Measurements from ENCODE around the gene ANGPT4.
"Not testable (repeated sequence)": the region's sequence is repeated elsewhere in the genome, so short reads cannot be mapped to it uniquely, and the experiment has no call there.

Gene ANGPT4

GRCh38 chr20:828987-829386, 87.1 kb downstream of the ANGPT4 start:
- no peak for DNase-seq (ENCODE audit: low read depth in 2 of 3, low spot score in 2 of 3)

DNA sequence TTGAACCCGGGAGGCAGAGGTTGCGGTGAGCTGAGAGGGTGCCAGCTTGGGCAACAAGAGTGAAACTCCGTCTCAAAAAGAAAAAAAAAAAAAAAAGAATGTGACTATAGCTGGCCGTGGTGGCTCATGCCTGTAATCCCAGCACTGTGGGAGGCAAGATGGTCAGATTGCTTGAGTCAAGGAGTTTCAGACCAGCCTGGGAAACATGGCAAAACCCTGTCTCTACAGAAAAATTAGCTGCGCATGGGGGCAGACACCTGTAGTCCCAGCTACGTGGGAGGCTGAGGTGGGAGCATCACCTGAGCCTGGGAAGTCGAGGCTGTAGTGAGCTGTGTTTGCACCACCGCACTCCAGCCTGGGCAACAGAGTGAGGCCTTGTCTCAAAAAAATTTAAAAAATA, 88.2 kb downstream of the ANGPT4 start:
- not testable (repeated sequence) for DNase-seq (ENCODE audit: low read depth in 2 of 3, low spot score in 2 of 3)

DNA sequence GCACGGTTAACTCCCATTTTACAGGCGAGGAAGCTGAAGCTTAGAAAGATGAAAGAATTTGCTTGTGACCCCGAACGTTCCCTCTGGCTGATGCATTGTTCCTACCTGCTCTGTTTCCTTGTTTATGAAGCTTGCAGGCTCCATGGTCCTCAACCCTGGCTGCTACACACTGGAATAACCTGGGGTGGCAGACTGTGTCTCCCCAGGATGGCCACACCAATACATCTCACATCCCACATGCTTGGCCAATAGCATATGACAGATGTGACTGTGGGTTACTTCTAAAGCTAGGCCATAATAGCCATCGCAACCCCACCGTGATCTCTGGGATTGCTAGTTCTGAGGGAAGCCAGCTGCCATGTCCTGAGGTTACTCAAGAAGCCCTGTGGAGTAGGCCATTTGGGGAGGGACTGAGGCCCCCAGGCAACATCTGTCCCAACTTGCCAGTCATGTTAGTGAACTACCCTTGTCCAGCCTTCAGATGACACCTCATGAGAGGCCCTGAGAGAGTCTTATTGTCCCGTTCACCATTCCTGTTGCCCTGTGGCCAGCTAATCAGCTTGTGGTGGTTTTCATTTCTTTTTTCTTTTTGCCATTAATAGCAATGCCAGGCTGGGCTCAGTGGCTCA, 89.3 kb downstream of the ANGPT4 start:
- DNase-seq (ENCODE audit: low read depth in 2 of 3, low spot score in 2 of 3), result no peak

- no peak for DNase-seq (ENCODE audit: low read depth in 2 of 3, low spot score in 2 of 3)
Measured at GRCh38 chr20:825710-826421, 90.3 kb downstream of the ANGPT4 start.

- no peak for DNase-seq (ENCODE audit: low read depth in 2 of 3, low spot score in 2 of 3)
Measured at GRCh38 chr20:824916-825315, 91.2 kb downstream of the ANGPT4 start.

GRCh38 chr20:824490-824889, 91.6 kb downstream of the ANGPT4 start:
- no peak for DNase-seq (ENCODE audit: low read depth in 2 of 3, low spot score in 2 of 3)

- no peak for DNase-seq (ENCODE audit: low read depth in 2 of 3, low spot score in 2 of 3)
Measured at GRCh38 chr20:823574-823902, 92.6 kb downstream of the ANGPT4 start.

DNA sequence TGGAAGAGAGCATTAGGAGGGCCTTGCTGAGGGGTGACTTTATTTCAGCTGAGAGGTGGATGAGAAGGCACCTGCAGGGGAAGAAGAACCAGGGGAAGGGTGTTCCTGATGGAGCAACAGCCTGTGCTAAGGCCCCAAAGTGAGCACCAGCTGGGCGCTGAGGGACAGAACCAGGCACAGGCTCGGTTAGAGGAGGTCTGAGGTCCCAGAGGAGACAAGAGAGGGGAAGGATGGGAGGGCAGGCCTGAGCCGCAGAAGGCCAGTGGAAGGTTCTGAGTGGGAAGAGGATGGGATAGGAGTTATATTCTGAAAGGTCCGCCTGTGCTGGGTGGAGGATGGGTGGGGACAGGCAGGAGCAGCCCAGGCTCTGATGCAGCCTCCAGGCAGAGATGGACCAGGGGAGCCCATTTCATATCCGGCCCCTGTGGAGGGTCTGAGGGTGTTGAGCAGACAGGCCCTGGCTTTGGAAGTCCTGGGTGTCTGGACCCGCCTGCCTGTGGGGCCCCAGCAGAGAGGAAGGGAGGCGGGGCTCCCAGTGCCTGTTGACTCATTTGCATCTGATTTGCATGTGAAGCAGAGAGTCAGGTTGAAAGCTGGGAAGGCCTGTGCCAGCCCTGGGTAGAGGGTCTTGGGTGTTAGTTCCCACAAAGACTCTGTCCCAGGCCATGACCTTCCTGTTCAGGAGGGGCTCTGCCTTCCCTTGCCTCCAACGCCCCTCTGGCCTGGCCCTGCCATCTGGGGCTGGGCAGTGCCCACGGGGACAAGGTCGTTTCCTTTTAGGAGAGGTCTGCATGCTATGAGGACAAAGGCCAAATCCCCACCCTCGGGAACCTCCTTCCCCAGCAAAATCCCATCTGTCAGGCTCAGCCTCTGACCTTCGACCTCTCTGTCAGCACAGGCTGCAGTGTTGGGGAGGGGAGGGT, 93.2 kb downstream of the ANGPT4 start:
- DNase-seq (ENCODE audit: low read depth in 2 of 3, low spot score in 2 of 3), result no peak

DNA sequence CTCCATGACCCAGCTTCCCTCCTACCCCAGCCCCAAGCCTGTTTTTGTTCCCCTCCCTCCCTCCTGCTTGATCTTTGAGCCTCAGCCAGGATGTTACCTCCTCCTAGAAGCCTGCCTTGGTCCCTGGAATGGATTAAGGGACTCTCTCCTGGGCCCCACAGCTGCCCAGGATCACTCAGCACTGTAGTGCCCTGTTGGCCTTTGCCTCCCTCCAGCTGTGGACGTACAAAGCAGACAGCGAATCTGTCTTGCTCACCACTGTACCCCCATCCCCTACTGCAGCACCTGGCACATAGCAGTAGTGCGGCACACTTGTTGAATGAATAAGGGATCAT, 94.4 kb downstream of the ANGPT4 start:
- no peak for DNase-seq (ENCODE audit: low read depth in 2 of 3, low spot score in 2 of 3)

- no peak for DNase-seq (ENCODE audit: low read depth in 2 of 3, low spot score in 2 of 3)
Measured at GRCh38 chr20:821046-821730, 94.9 kb downstream of the ANGPT4 start.

GRCh38 chr20:820323-820953, 95.7 kb downstream of the ANGPT4 start:
- DNase-seq (ENCODE audit: low read depth in 2 of 3, low spot score in 2 of 3), result no peak

All from activated CD8-positive, alpha-beta memory T cell treated with anti-CD3 and anti-CD28 coated beads for 48 hours (primary cell).